Chondrocyte (in vitro differentiated cells): ENCODE measurements around the gene MYL10. TPM values are rescaled to one million over a fixed set of nuclear protein-coding genes. Genes with fewer than 3 reads are reported as not detected.

ENCODE experiments used
- DNase-seq: peaks from one replicate; pipeline ENCODE4 v3.0.0; 2021; ENCODE audit warnings: mixed read lengths, low spot score
- H3K27ac Mint-ChIP-seq: one replicate; pipeline ENCODE4 v1.8.0; 2021; ENCODE audit warnings: mild to moderate bottlenecking, moderate library complexity, mixed read lengths; ENCODE audit not compliant: unreplicated experiment
- H3K27me3 Mint-ChIP-seq: 2 replicates; pipeline ENCODE4 v1.8.0; 2021; ENCODE audit warnings: low read depth, mixed read lengths
- H3K36me3 Mint-ChIP-seq: 2 replicates; pipeline ENCODE4 v1.8.0; 2021; ENCODE audit warnings: low read depth, mixed read lengths
- H3K4me1 Mint-ChIP-seq: 2 replicates; pipeline ENCODE4 v1.8.0; 2021; ENCODE audit warnings: low read depth, mild to moderate bottlenecking, mixed read lengths
- H3K4me3 Mint-ChIP-seq: one replicate; pipeline ENCODE4 v1.8.0; 2021; ENCODE audit warnings: mild to moderate bottlenecking, moderate library complexity, mixed read lengths; ENCODE audit not compliant: unreplicated experiment
- H3K9me3 Mint-ChIP-seq: 2 replicates; pipeline ENCODE4 v1.8.0; 2021; ENCODE audit warnings: low read depth, mixed read lengths
- total RNA-seq: library from RNA; stranded (reverse); gene quantifications from 3 replicates; pipeline ENCODE4 v1.2.1, GENCODE V29; 2021
- TF ChIP-seq, protein P1 (sequence below): fragments of 200-600 bp; sonication (generic); IDR thresholded peaks from 2 replicates; pipeline ENCODE4 v1.5.0; 2021; ENCODE audit warnings: antibody characterized with exemption, mild to moderate bottlenecking, moderate library complexity

Gene MYL10
- total RNA-seq, 1 donor from 2014 or later = 3.4 TPM

DNA sequence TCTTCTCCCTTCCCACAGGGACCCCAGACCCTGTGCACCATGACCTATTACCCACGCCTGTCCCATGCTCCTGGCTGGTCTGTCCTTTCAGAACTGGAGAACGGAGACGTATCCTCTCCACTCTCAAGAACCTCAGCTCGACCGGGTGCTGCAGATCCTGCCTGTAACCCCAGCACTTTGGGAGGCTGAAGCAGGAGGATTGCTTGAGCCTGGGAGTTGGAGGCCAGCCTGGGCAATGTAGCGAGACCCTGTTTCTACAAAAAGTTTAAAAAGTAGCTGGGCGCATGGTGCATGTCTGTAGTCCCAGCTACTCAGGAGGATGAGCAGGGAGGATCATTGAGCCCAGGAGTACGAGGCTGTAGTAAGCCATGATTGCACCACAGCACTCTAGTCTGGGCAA is 37.2 kb upstream of the MYL10 start:
- Mint-ChIP-seq H3K9me3 (peaks cover 4% of the 10 kb centered on the region), H3K27ac (no peak overlapping the region)

DNA sequence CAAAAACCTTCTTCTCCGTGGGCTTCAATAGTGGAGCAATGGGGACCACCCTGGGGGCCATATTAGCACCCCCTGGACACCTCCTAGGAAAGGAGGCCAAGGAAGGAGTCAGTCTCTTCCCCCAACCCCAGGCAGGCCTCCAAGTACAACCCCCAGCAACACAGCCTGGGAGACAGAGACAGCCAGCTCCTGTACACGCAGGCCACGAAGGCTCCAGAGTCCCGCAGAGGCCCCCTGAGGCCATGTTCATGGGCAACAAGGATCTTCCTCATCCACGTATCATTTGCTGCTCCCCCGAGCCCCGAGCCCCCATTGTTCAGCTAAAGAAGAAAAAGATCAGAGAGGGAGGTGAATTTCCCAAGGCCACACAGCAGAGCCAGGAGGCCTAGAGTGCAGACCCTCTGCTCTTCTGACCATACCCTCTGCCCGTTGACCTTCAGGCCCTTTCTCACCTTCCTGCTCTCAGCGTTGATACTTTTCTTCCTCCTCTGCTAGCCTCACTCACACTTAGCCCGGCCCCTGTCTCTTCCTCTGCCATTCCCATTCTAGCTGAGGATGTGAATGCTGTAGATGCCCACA is 35.9 kb upstream of the MYL10 start:
- no peak for DNase-seq
- Mint-ChIP-seq H3K36me3 (no peaks in the 10 kb centered on the region), H3K4me3 (no peak overlapping the region), H3K27me3 (peaks cover 3% of the 10 kb centered on the region), H3K9me3 (peaks cover 4% of the 10 kb centered on the region), H3K27ac (no peak overlapping the region), H3K4me1 (peaks cover 4% of the 10 kb centered on the region)
- TF ChIP-seq, protein P1, sequence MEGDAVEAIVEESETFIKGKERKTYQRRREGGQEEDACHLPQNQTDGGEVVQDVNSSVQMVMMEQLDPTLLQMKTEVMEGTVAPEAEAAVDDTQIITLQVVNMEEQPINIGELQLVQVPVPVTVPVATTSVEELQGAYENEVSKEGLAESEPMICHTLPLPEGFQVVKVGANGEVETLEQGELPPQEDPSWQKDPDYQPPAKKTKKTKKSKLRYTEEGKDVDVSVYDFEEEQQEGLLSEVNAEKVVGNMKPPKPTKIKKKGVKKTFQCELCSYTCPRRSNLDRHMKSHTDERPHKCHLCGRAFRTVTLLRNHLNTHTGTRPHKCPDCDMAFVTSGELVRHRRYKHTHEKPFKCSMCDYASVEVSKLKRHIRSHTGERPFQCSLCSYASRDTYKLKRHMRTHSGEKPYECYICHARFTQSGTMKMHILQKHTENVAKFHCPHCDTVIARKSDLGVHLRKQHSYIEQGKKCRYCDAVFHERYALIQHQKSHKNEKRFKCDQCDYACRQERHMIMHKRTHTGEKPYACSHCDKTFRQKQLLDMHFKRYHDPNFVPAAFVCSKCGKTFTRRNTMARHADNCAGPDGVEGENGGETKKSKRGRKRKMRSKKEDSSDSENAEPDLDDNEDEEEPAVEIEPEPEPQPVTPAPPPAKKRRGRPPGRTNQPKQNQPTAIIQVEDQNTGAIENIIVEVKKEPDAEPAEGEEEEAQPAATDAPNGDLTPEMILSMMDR = no peak

More for the DNA sequence above, 37.2 kb upstream of the MYL10 start:
- Mint-ChIP-seq H3K36me3 (no peaks in the 10 kb centered on the region), H3K27me3 (peaks cover 3% of the 10 kb centered on the region), H3K4me1 (peaks cover 4% of the 10 kb centered on the region), H3K4me3 (no peak overlapping the region)
- no peak for DNase-seq
- TF ChIP-seq, protein P1 = no peak

- TF ChIP-seq, protein P1 = no peak
- no peak overlapping the region for H3K27ac Mint-ChIP-seq
- no peaks in the 10 kb centered on the region for H3K36me3 Mint-ChIP-seq
- H3K4me1 Mint-ChIP-seq = peaks cover 8% of the 10 kb centered on the region
- no peak for DNase-seq
- peaks cover 4% of the 10 kb centered on the region for H3K9me3 Mint-ChIP-seq
- no peak overlapping the region for H3K4me3 Mint-ChIP-seq
- H3K27me3 Mint-ChIP-seq = peaks cover 3% of the 10 kb centered on the region
Measured at GRCh38 chr7:101664436-101664835, 35.3 kb upstream of the MYL10 start.

- no peak overlapping the region for H3K4me3 Mint-ChIP-seq
- peaks cover 3% of the 10 kb centered on the region for H3K27me3 Mint-ChIP-seq
- DNase-seq = no peak
- H3K9me3 Mint-ChIP-seq = peaks cover 4% of the 10 kb centered on the region
- TF ChIP-seq, protein P1 = no peak
- H3K27ac Mint-ChIP-seq = no peak overlapping the region
- H3K36me3 Mint-ChIP-seq = no peaks in the 10 kb centered on the region
- peaks cover 14% of the 10 kb centered on the region for H3K4me1 Mint-ChIP-seq
Measured at GRCh38 chr7:101663747-101664146, 34.7 kb upstream of the MYL10 start.

DNA sequence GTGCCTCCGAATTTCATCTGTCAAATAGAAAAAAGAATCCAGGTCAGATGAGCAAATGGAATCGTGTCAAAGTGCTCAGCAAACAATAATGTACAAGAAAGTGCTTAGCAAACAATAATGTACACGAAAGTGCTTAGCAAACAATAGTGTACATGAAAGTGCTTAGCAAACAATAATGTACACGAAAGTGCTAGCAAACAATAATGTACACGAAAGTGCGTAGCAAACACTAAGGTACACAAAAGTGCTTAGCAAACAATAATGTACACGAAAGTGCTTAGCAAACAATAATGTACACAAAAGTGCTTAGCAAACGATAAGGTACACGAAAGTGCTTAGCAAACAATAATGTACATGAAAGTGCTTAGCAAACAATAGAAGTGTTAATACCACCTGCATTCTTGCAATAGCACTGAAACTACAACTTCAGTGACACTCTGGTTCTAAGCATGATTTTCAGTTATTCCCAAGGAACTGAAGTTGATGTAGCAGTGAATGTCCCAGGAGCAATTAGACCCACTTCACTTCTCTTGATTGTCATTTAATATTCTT is 33.4 kb upstream of the MYL10 start:
- H3K4me1 Mint-ChIP-seq = peaks cover 14% of the 10 kb centered on the region
- H3K4me3 Mint-ChIP-seq = no peak overlapping the region
- TF ChIP-seq, protein P1 = no peak
- H3K27me3 Mint-ChIP-seq = peaks cover 3% of the 10 kb centered on the region
- DNase-seq = no peak
- no peaks in the 10 kb centered on the region for H3K9me3 Mint-ChIP-seq
- H3K36me3 Mint-ChIP-seq = no peaks in the 10 kb centered on the region
- no peak overlapping the region for H3K27ac Mint-ChIP-seq
